ENCODE data around the gene KMT2C.
"Not testable (repeated sequence)": the region's sequence is repeated elsewhere in the genome, so short reads cannot be mapped to it uniquely, and the experiment has no call there.

Gene KMT2C

DNA sequence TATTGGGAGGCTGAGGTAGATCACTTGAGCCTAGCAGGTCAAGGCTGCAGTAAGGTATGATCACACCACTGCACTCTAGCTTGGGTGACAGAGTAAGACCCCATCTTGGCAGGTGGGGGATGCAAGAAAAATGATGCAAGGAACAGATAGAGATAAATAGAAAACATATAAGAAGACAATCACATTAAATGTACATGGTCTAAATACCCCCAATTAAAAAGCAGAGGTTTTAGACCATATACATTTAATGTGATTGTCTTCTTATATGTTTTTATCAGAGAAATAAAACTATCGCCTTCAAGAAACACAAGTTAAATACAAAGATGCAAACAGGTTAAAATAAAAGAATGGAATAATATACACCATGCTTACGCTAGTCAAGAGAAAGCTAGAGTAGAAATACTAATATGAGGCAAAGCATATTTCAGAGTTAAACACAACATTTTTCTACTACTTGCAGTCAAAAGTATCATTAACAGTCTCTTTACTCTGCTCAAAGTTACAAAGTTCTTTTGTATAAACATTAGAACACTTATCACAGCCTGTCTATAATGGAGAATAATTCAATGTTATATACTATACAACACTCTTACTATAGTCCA, 136.2 kb downstream of the KMT2C start:
- DNase-seq: not testable (repeated sequence)

DNA sequence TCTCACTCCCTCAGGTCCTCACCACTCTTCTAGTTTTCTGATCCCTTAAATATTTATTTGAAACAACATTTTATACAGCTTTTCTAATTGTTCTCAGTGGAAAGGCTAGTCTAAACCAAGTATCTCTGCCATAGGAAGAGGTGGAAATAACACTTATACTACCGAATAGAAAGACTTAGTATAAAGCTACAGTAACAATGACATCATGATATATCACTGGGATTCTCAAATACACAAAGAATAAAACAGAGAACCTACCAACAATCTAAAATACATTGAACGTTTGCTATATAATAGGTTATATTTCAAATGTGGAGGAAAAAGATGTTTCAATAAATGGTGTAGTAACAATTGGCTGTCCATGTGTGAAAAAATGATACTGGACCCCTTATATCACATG, 142.9 kb downstream of the KMT2C start:
- no peak for DNase-seq

DNA sequence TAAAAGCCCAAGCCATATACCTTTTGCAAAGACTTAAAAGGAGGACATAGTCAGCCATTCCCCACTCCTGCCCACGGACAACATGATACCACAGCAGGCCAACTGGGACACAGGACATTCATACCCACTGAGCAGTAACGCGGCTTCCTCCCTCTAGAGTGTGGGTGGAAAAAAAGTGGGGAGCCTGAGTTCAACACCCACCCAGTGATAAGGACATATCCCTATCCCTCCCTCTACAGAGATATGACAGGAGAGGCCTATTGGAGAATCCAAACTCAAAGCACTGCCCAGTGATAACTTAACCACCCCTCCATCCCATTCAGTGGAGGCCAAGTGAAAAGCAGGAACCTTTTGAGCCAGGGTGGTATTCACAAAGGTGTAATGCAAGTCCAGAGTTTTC, 148.8 kb downstream of the KMT2C start:
- DNase-seq: not testable (repeated sequence)

DNA sequence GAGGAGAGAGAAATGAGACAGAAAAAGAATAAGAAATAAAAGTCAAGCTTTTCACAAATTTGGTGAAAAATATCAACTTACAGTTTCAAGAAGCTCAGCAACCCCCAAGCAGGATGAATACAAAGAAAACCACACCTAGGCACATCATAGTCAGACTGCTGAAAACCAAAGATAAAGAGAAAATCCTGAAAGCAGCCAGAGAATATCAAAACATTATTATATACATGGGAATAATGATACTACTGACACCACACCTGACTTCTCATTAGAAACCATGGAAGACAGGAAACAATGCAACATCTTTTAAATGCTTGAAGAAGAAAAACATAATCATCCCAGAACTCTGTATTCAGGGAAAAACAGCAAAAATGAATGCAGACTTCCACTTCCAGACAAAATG, 149.6 kb downstream of the KMT2C start:
- DNase-seq: not testable (repeated sequence)

DNA sequence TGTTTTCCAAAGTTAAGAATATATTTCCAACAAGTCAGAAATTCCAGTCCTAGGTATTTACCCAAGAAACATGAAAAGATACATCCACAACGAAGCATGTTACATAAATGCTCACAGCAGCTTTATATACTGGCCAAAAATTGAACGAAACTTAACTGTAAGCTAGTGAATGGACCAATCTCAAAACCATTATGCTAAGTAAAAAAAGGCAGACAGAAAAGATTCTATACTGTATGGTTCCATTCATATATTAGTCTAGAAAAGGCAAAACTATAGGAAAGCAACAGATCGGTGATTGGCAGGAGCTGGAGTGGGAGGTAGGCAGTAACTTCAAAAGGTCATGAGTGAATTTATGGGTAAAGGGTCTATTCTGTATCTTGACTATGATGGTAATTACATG, 150.8 kb downstream of the KMT2C start:
- not testable (repeated sequence) for DNase-seq

DNA sequence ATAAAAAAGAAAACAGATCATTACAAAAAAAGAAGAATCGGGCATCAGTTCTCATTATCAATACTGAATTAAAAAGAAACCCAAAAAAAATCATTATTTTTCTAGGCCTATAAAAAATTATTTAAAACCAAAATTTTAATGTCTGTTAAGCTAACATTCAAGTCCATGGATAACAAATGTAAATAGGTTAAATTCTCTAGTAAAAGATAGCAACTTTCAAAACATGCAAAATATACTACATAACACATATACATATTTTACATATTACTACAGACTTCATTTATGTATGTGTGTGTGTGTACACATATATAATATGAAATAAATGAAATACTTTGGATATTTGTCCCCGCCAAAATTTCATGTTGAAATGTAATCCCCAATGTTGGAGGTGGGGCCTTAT, 158.1 kb downstream of the KMT2C start:
- not testable (repeated sequence) for DNase-seq

DNA sequence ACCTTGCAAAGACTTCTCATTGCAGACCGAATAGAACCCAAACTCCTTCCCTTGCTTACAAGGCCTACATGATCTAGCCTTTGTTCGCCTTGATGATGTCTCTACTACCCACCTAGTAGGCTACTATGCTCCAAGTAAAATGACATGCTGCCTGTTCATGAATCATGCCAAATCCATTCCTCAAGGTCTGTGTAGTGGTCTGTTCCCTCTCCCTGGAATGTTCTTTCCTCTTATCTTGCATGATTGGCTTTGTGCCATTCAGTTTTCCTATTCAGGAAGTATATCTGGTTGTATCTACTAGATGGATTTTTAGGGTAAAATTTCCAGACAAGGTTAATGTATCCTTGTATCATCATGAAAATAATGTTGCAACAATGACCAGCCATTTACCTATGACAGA, 165.4 kb downstream of the KMT2C start:
- not testable (repeated sequence) for DNase-seq

DNA sequence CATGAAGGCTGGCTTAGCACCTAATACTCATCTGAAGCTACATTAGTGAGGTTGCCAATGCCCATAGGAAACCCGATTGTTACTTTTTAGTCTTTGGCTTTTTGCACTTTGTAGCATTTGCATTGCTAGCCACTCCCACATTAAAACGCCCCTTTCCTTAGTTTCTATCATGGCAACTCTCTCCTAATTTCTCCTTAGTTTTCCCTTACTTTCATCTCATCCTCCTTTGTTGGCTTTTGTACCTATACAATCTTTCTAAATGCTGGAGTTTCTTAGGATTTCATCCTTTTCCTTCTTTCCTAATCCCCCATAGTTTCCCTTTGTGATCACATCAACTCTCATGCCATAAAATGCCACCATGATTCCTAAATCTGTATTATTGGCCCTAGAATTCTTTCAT, 168.9 kb downstream of the KMT2C start:
- DNase-seq: not testable (repeated sequence)

DNA sequence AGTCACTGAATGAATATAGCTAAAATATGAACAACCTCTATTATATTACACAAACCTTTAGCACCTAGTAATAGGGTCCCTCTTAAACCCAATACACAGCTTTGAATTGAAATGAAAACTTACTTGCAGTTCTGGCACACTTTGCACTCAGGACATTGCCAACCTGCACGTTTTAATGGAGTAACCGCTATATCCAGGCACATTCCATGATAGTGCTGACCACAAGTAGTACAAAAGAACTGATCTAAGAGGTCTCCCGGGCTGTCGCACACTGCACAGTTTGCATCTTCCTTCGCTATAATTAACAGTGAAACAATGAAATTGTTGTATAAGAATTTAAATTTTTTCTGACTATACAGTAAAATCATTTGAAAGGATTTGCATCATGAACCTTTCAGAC, 170.9 kb downstream of the KMT2C start:
- not testable (repeated sequence) for DNase-seq

DNA sequence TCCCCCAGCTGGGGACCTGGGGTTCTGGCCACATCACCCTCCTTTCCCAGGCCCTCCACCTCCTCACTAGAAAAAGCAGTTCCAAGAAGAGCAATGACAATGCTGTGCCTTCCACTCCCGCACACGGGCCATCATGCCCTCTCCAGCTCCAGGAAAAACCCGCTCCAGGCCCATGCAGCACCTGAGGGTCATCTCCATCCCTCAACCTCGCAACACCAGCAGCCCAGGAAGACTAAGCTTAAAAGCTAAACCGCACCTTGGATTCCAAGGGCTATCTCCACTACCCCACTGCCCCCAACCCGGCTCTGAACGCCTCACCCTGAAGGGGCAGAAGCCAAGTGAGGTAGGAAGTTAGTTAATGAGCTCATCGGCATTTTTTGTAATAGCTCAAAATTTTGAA, 173.7 kb downstream of the KMT2C start:
- not testable (repeated sequence) for DNase-seq

DNA sequence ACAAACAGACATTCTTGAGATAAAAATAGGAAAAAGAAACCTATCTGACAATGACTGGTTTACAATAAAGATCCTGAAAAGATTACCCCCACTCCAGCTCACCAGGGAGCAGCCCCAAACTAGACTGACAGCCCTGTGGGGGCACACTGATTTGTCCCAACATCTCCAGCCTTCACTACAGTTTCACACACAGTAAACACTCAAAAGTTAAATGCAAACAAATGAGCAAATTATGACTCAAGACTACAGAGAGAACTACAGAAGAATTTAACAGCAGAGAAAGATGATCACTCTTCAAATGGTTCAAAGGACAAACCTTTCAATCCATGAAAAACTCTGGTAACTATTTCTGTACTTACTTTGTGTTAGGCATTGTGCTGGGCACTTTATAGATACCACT, 176.2 kb downstream of the KMT2C start:
- not testable (repeated sequence) for DNase-seq

DNA sequence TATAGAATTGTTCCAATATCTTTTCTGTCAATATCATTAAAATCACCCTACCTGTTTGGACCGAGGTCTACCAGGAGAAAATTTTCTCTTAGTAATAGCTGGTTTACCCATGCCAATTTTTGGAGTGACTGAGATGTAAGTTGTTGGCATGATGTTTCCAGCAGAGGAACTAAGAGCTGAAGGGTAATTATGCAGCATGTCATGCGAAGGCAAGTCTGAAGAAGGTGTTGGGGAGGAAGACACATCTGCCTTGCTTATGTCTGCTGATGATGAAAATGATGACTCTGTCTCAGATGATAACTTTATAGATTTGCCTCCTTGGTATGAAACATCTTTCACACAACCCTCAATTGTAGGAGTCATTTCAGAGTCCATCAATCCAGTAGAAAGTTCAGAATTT, 188.0 kb downstream of the KMT2C start:
- DNase-seq: not testable (repeated sequence)

DNA sequence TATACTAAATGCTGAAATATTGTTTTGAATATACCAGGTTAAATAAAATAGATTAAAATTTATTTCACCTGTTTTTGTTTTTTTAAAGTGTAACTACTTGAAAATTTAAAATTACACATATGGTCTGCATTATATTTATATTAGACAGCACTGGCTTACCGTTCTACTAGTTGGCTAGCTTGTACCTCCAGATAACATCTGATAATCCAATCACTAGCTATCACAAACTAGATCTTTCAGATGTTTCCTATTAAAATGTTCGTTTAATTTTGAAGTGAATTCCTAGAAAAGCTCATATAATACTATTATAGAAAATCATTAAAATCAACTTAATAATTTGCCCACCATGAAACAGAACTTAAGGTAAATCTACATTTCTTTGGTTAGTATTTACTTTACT, 190.4 kb downstream of the KMT2C start:
- not testable (repeated sequence) for DNase-seq

DNA sequence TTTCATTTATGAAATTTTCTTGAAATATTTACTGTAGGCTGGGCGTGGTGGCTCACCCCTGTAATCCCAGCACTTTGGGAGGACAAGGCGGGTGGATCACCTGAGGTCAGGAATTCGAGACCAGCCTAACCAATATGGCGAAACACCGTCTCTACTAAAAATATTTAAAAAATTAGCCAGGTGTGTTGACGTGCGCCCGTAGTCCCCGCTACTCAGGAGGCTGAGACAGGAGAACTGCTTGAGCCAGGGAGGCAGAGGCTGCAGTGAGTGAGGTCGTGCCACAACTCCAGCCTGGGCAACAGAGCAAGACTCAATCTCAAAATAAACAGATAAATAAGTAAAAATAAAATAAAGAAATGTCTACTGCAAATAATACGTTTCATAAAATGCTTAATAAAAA, 192.3 kb downstream of the KMT2C start:
- DNase-seq: not testable (repeated sequence)

DNA sequence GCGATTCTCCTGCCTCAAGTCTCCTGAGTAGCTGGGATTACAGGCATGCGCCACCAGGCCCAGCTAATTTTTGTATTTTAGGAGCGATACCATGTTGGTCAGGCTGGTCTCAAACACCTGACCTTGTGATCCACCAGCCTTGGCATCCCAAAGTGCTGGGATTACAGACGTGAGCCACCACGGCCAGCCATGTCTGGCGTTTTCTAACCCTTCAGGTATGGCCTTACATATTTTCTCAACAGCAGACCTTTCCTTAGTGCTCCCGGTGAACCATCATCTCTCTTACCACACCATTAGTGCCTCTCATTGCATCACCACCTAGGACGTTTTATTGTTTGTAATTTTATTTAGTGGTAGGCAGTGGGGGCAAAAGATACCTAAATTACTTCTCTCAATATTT, 194.5 kb downstream of the KMT2C start:
- not testable (repeated sequence) for DNase-seq

DNA sequence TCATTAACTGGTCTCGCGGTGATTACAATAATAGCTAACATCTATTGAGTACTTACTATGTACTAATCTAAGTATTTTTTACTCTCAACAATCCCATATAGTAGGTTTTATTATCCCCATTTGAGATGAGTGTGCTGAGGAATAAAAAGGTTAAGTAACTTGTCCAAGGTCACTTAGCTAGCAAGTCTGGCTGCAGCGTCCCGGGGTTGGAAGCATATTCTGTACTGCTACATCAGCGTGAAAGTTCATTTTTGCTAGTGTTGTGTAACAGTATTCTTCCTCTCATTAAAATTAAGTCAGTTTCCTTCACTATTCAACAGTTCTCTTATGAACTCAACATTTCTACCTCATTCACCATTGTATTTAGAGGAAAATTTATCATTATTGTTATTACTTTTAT, 199.5 kb downstream of the KMT2C start:
- not testable (repeated sequence) for DNase-seq

DNA sequence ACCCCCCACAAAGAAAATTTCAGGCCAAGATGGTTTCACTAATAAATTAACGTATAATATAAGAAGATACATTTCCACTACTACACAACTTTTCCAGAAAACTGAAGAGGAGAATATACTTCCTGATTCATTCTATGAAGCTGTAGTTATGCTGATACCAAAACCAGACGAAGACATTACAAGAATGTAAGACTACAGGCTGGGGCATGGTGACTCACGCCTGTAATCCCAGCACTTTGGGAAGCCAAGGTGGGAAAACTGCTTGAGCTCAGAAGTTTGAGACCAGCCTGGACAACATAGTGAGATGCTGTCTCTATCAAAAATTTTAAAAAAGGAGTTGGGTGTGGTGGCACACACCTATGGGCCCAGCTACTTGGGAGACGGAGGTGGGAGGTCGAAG, 201.4 kb downstream of the KMT2C start:
- not testable (repeated sequence) for DNase-seq

DNA sequence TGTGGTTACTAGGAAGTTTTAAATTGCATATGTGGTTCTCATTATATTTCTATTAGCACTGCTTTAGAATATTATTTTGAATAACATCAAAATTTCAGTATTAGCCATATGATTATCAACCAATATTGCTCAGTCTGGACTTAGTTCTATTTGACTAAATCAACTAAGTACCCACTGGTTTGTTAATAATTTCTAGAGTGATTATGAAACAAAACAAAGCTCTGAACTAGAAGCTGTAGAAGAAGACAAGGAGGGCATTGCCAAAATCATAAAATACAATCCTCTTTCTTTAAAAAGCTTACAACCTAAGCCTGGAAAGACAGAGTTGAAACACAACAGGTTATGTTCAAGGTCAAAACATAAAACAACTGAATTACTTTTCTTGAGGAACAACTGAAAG, 204.7 kb downstream of the KMT2C start:
- DNase-seq: no peak

DNA sequence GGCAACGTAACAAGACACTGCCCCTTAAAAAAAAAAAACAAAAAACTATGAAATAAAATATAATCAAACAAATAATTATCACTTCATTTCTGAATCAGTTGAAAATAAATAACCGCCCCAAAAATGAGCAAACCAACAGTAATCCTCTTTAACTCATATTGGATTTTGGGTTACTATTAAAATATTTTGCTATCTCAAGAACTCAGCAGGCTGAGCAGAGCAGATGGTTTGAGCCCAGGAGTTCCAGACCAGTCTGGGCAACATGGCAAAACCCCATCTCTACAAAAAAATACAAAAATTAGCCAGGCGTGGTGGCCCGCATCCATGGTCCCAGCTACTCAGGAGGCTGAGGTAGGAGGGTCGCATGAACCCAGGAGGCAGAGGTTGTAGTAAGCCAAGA, 216.2 kb downstream of the KMT2C start:
- not testable (repeated sequence) for DNase-seq

DNA sequence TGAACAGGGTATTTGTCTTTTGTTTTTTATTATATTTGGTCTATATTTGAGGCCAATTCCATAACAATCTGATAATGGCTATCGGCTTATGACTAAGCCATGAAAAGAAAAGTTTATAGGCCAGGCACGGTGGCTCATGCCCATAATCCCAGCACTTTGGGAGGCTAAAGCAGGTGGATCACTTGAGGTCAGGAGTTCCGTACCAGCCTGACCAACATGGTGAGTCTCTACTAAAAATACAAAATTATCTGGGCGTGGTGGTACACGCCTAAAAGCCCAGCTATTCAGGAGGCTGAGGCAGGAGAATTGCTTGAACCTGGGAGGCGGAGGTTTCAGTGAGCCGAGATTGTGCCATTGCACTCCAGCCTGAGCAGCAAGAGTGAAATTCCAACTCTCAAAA, 227.0 kb downstream of the KMT2C start:
- DNase-seq: not testable (repeated sequence)

DNA sequence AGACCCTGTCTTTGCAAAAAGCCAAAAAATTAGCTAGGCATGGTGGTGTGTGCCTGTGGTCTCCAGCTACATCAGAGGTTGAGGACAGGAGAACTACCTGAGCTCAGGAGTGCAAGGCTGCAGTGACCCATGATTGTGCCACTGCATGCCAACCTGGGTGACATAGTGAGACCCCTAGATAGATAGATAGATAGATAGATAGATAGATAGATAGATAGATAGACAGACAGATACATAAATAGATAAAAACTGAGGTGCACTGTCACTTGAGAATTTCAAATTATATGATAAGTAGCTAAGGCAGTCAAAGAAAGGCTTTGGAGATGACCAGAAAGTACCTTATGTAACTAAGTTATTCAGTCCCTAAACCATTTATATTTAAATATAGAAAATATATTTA, 231.4 kb downstream of the KMT2C start:
- DNase-seq: not testable (repeated sequence)

DNA sequence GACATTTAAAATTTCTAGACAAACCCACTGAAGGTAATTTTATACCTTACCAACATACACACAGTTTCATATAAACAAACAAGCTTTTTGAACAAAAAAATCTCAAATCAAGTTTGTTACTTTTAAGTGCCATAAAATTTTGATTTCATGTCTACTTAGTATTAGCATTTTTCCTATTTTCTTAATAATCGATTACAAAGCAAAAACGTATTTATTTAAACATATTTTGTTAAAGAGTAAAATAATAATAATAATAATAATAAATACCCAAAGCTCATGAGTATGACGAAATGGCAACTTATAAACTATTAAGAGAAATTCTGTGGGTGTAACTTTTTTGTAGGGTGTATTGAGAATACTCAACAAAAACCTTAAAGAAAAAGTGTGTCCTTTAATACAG, 232.7 kb downstream of the KMT2C start:
- no peak for DNase-seq

DNA sequence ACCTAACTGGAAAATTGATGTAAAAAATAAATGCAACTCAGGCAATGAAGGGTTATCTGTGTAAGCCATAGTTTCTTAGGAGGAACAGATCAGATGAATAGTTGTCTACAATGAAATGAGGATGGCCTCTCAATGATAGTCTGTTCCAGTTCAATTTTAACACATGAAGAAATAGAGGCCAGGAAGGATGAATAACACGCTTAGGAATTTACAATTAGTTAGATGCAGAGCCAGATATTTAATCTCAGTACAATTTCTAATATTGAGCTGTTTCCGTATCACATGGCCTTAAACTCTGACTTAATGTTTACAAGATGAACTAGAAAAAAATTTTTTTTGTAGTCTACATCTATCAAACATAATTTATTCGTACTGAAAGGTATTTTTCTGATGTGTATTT, 233.7 kb downstream of the KMT2C start:
- DNase-seq: no peak

DNA sequence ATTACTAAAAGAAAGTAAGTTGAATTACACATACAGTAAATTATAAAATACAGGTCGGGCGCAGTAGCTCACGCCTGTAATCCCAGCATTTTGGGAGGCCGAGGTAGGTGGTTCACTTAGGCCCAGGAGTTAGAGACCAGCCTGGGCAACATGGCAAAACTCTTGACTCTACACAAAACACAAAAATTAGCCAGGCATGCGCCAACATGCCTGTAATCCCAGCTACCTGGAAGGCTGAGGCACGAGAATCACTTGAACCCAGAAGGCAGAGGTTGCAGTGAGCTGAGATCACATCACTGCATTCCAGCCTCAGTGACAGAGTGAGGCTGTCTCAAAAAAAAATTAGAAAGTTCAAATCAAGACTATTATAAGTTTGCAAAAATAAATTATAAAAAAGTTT, 235.4 kb downstream of the KMT2C start:
- DNase-seq: no peak

DNA sequence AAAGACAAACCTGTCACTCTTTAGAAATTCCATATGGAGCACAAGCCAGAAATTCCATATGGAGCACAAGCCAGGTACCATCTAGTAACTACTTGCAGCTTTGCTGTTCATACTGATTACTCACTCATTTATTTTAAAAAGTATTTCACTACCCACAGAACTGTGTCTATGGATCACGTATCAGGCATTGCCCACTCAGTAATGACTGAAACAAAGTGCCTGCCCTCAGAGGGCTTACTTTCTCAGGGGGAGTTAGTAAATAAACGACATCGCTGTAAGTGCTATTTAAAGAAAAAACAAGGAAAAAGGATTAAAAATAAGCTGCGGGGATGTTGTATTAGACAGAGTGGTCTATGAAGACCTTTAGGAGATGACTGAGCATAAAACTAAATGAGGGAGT, 239.4 kb downstream of the KMT2C start:
- DNase-seq: no peak

DNA sequence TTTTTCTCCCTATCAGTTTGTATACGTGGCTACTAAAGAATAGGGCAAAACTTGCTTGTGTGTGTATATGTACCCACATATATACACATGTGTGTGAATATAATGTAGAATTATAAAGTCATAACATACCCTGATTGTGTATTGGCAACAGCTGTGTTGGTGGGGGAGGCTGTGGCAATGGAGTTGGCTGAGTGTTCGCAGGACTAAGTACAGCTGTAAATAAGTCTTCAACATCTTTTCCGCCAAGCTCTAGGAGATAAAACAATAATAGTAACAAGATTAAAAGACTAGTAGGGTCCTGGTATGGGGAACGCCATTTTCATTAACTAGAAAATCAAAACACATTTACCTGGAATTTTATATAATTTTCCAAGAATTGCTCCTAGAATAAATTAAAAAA, 241.9 kb downstream of the KMT2C start:
- no peak for DNase-seq

Measured in NCI-H526 treated with DMSO at 0.1 percent for 48 hours (cell line).